Lower lobe of right lung (tissue), 2 donors: ENCODE data around the gene SLC38A8. TPM values are rescaled to one million over a fixed set of nuclear protein-coding genes. Genes with fewer than 3 reads are reported as not detected.

Source experiments
- ATAC-seq, 2 donors: fragments of 200-7000 bp; cut with Tn5 transposase; one replicate each; pipeline ENCODE4 v1.9.1; 2020 to 2022; ENCODE audit warnings: mild to moderate bottlenecking in 2 of 2, moderate library complexity in 2 of 2
- DNase-seq: peaks from one replicate; pipeline ENCODE4 v3.0.0-alpha.2; 2020
- H3K27ac ChIP-seq: fragments of 200-600 bp; one replicate; pipeline ENCODE4 v1.8.0; 2022
- H3K27me3 ChIP-seq: fragments of 200-600 bp; one replicate; pipeline ENCODE4 v1.8.0; 2022; ENCODE audit warnings: low read depth
- H3K36me3 ChIP-seq: fragments of 200-600 bp; one replicate; pipeline ENCODE4 v1.8.0; 2022; ENCODE audit warnings: mild to moderate bottlenecking
- H3K4me1 ChIP-seq: fragments of 200-600 bp; one replicate; pipeline ENCODE4 v1.8.0; 2022
- H3K4me3 ChIP-seq: fragments of 200-600 bp; one replicate; pipeline ENCODE4 v1.8.0; 2022; ENCODE audit warnings: mild to moderate bottlenecking
- H3K9me3 ChIP-seq: fragments of 200-600 bp; one replicate; pipeline ENCODE4 v1.8.0; 2022
- intact Hi-C: fragments of 100-400 bp; cut with DNase I; formaldehyde crosslinking; loops from one replicate; pipeline ENCODE4 v1.11.0; 2022
- total RNA-seq: library from RNA; stranded (reverse); fragmentation: NEBNext Ultra II Directional; extraction: Animal tissue kit (Norgen Biotek cat#: 25700); gene quantifications from one replicate; pipeline ENCODE4 v1.2.1, GENCODE V29; 2021
- TF ChIP-seq, protein P1 (sequence below): fragments of 200-600 bp; IDR thresholded peaks from one replicate; pipeline ENCODE4 v1.8.0; 2022; ENCODE audit warnings: antibody characterized with exemption, mild to moderate bottlenecking
- donor health status: DM: no; HTN: yes; CAD: no; lungs with severe emphysema.

SLC38A8 gene
- total RNA-seq, 1 donor from 2014 or later, result not detected

DNA sequence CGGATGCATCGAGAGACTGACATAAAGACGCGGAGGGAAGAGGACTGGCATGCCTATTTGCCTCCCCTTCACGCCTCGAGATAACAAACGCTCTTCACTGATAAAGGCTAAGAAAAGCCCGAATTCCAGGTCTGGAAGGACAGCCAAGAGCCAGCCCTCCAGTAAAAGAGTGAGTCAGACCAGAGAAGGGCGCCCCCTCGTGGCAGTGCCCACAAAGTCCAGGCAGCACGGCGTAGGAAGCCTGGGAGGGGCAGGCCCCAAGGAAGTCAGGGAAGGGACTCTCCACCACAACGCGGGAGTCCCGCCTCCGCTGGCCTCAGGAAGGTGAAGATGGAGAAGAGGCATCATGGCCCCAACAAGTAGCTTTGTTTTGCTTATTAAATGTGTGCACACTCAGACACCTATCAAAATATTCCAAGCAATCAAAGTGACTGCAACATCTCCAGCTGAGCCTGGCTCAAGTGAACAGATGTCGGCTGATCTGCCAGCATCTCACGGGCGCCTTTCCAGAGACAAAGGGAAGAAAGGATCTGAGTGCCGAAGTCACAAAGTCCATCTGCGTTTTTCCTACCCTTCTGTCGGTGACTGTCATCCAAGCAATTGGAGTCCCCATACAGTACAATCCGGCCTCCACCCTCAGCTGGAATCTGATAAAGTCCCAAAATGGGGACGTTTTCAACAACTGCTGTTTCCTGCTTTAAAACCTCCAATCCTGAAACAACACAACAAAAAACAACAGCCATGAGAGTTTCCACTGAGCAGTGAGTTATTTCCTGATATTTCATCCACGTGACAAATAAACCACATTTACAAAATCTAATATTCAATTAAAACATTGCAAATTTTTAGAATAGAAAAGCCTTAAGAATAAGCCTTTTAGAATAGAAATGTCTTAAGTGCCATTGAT is 20.4 kb upstream of the SLC38A8 start:
- Histone ChIP-seq H3K4me3 (no peak overlapping the region), H3K9me3 (no peaks in the 10 kb centered on the region), H3K36me3 (peaks cover 100% of the 10 kb centered on the region), H3K27me3 (no peaks in the 10 kb centered on the region), H3K4me1 (no peaks in the 10 kb centered on the region), H3K27ac (no peak overlapping the region)
- DNase-seq, result peak; percentile 84
- TF ChIP-seq, protein P1, sequence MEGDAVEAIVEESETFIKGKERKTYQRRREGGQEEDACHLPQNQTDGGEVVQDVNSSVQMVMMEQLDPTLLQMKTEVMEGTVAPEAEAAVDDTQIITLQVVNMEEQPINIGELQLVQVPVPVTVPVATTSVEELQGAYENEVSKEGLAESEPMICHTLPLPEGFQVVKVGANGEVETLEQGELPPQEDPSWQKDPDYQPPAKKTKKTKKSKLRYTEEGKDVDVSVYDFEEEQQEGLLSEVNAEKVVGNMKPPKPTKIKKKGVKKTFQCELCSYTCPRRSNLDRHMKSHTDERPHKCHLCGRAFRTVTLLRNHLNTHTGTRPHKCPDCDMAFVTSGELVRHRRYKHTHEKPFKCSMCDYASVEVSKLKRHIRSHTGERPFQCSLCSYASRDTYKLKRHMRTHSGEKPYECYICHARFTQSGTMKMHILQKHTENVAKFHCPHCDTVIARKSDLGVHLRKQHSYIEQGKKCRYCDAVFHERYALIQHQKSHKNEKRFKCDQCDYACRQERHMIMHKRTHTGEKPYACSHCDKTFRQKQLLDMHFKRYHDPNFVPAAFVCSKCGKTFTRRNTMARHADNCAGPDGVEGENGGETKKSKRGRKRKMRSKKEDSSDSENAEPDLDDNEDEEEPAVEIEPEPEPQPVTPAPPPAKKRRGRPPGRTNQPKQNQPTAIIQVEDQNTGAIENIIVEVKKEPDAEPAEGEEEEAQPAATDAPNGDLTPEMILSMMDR, result peak; percentile 86
- intact Hi-C loops, result no loop called here
- peak; percentile 95 for ATAC-seq

DNA sequence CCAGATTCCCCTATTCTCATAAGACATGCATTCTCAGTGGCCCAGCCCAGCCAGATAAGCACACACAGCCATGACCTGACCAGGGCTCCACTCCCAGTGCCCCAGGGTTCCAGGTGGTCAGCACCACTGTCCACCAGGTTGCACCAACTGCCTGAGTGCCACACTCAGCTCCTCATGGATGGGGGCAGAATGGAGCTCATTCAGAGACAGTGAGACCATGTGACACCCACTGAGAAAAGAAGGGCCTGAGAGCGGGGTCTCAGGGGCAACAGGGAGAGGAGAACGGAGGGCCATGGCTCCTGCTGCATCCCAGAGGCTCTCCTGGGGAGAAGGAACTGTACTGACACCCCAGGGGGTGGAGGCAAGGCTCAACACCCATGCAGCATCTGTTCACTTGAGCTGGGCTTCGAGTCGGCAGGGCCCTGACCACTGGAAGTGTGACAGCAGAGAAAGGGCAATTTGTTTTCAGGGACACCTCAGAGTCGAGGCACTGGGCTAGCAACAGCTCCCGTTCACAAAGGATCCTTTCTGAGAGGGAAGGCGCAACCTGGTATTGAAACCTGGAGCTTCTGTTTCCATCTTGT is 18.7 kb upstream of the SLC38A8 start:
- Histone ChIP-seq H3K27me3 (no peaks in the 10 kb centered on the region), H3K4me3 (no peak overlapping the region), H3K4me1 (no peaks in the 10 kb centered on the region), H3K36me3 (peaks cover 100% of the 10 kb centered on the region), H3K27ac (no peak overlapping the region), H3K9me3 (no peaks in the 10 kb centered on the region)
- no peak for ATAC-seq
- TF ChIP-seq, protein P1, result no peak
- no peak for DNase-seq
- intact Hi-C loops, result no loop called here

DNA sequence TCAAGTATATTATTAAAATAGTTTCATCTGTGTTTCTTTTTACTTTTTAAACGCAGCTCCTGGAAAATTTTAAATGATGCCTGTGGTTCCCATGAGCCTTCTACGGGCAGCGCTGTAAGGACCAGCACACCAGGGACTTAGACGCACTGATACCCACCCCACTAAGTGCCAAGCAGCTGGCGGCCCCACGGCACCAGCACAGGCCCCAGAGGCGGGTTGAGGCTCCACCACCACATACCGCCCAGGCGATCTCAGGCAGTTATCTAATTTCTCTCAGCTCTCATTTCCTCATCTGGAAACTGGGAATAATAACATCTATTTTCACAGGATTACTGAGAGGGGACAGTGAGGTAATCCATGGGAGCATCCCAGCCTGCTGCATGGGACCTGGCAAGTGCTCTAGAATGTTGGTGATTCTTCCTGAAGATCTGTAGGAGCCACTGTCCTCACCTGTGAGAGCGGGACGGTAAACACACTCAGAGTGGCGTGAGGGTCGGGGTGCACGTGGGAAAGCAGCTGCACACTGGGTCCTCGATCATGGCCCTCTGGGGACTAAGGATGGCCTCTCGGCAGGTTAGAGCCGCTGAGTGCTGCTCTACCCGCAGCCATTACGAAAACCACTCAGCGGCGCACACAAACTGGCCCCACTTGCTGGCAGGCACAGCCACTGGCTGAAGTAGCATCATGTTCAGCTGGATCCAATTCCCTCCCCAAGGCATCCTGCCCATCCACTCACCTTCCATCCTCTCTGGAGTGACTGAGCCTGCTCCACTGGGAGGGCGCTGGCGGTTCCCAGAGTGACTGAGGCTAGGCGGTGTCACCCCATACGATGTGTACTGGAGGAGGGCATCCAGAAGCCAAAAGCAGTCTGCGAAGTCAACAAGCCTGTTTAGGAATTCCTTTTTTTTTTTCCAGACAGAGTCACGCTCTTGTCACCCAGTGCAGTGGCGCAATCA is 17.6 kb upstream of the SLC38A8 start:
- no peaks in the 10 kb centered on the region for H3K4me1 ChIP-seq
- DNase-seq (no peak), ATAC-seq (no peak)
- intact Hi-C loops, result no loop called here
- no peaks in the 10 kb centered on the region for H3K27me3 ChIP-seq
- H3K36me3 ChIP-seq, result peaks cover 100% of the 10 kb centered on the region
- no peak overlapping the region for H3K27ac ChIP-seq
- TF ChIP-seq, protein P1, result no peak
- no peaks in the 10 kb centered on the region for H3K9me3 ChIP-seq
- no peak overlapping the region for H3K4me3 ChIP-seq

DNA sequence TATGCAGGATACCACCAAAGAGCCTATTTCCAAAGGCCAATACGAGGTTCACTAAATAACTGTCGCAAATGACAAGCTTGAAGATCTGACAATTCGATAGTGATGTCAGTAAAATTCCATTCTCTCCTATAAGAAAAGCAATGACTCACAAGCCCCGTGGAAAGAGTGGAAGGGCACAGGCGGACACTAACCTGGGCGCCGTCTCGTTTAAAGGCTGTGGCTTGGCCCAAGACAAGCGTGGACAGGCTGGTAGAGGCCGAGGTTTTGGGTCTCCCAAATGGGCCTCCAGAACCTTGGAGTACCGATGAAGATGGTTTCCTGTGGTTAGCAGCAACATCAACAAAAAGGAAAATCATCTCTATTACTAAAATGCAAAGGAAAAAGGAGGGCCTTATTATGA is 16.5 kb upstream of the SLC38A8 start:
- Histone ChIP-seq H3K27me3 (no peaks in the 10 kb centered on the region), H3K4me3 (no peak overlapping the region), H3K27ac (no peak overlapping the region), H3K9me3 (no peaks in the 10 kb centered on the region), H3K36me3 (peaks cover 100% of the 10 kb centered on the region), H3K4me1 (no peaks in the 10 kb centered on the region)
- no peak for ATAC-seq
- TF ChIP-seq, protein P1, result no peak
- intact Hi-C loops, result no loop called here
- DNase-seq, result no peak

DNA sequence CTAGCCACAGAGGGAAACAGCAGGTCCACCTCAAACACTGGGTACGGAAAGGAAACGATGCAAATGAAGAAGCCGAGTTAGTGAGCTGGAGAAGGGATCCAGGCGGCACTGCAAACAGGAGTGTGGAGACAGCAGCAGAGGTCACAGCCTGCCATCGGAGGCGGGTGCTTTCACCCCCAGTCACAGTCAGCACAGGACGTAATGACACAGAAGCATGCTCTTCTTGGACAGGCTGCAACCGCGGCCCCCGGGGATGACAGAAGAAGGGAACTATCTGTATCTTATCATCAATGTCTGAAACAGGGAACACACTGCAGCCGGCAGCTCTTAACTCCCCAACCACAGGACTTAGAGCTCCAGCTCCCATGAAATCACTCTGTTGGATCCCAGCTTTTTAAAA is 16.1 kb upstream of the SLC38A8 start:
- TF ChIP-seq, protein P1, result no peak
- DNase-seq, result no peak
- intact Hi-C loops, result no loop called here

More for the DNA sequence above, 16.1 kb upstream of the SLC38A8 start:
- no peak for ATAC-seq
- Histone ChIP-seq H3K4me1 (no peaks in the 10 kb centered on the region), H3K27ac (no peak overlapping the region), H3K36me3 (peaks cover 100% of the 10 kb centered on the region), H3K27me3 (no peaks in the 10 kb centered on the region), H3K9me3 (no peaks in the 10 kb centered on the region), H3K4me3 (no peak overlapping the region)
